OCI-LY1 (cell line): ENCODE results near the gene KCNK4.

Experiments
- EZH2 ChIP-seq: fragments of 200-600 bp; sonication (generic), shearing (Covaris generic); IDR thresholded peaks from 2 replicates; pipeline ENCODE4 v1.8.0; 2017; ENCODE audit warnings: borderline replicate concordance, mixed run types, mild to moderate bottlenecking, antibody characterized with exemption, low read length, moderate library complexity, mixed read lengths
- TF ChIP-seq, protein P1 (sequence below): fragments of 200-600 bp; sonication (generic), shearing (Covaris generic); IDR thresholded peaks from 2 replicates; pipeline ENCODE4 v1.5.1; 2017; ENCODE audit warnings: mild to moderate bottlenecking, antibody characterized with exemption, low read length, moderate library complexity, mixed read lengths

DNA sequence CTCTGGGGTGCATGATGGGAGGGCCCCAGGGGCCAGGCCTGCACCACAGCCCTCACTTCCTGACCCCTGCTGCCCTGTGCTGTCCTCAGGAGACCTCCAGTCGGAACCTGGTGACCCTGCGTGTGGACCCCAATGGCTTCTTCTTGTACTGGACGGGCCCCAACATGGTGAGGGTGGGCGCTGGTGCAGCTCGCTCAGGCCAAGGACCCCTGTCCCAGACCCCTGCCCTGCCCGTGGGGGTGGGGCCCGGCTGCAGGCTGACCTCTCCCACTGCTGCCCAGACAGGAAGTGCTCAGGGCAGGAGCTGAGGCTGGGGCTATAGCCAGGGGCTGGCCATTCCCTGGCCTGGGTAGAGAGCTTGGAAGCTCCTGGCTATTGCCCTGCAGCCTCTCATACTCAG is 36.8 kb upstream of the KCNK4 start:
- TF ChIP-seq, protein P1, sequence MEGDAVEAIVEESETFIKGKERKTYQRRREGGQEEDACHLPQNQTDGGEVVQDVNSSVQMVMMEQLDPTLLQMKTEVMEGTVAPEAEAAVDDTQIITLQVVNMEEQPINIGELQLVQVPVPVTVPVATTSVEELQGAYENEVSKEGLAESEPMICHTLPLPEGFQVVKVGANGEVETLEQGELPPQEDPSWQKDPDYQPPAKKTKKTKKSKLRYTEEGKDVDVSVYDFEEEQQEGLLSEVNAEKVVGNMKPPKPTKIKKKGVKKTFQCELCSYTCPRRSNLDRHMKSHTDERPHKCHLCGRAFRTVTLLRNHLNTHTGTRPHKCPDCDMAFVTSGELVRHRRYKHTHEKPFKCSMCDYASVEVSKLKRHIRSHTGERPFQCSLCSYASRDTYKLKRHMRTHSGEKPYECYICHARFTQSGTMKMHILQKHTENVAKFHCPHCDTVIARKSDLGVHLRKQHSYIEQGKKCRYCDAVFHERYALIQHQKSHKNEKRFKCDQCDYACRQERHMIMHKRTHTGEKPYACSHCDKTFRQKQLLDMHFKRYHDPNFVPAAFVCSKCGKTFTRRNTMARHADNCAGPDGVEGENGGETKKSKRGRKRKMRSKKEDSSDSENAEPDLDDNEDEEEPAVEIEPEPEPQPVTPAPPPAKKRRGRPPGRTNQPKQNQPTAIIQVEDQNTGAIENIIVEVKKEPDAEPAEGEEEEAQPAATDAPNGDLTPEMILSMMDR: no peak
- no peak for TF ChIP-seq EZH2
